ENCODE results near the gene SEMA7A. TPM values are rescaled to one million over a fixed set of nuclear protein-coding genes. Genes with fewer than 3 reads are reported as not detected.
"Not testable (repeated sequence)": the region's sequence is repeated elsewhere in the genome, so short reads cannot be mapped to it uniquely, and the experiment has no call there.

Gene SEMA7A
- total RNA-seq, 6 experiments from 2014 or later, result 115 to 196 (median 129) TPM

DNA sequence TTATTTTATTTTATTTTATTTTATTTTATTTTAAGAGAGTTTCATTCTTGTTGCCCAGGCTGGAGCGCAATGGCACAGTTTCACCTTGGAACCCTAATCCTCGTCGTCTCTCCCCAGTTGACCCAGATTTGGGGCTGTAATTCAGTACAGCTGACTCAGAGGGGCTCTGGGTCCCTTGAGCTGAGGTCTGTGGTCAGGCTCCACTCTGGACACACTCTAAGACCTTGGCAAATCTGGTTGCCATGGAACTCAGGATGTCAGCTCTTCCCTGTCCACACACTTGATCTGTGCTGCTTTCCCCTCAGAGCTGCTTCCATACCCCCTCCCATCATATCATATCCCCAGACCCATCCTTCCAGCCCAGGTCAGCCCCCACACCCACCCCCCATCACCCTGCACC, 65.6 kb downstream of the SEMA7A start:
- H3K4me1 Mint-ChIP-seq (ENCODE audit: low read depth), result peaks cover 17% of the 10 kb centered on the region
- TF ChIP-seq, protein P1, sequence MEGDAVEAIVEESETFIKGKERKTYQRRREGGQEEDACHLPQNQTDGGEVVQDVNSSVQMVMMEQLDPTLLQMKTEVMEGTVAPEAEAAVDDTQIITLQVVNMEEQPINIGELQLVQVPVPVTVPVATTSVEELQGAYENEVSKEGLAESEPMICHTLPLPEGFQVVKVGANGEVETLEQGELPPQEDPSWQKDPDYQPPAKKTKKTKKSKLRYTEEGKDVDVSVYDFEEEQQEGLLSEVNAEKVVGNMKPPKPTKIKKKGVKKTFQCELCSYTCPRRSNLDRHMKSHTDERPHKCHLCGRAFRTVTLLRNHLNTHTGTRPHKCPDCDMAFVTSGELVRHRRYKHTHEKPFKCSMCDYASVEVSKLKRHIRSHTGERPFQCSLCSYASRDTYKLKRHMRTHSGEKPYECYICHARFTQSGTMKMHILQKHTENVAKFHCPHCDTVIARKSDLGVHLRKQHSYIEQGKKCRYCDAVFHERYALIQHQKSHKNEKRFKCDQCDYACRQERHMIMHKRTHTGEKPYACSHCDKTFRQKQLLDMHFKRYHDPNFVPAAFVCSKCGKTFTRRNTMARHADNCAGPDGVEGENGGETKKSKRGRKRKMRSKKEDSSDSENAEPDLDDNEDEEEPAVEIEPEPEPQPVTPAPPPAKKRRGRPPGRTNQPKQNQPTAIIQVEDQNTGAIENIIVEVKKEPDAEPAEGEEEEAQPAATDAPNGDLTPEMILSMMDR (IDR thresholded peaks at IDR 0.05), result no peak
- no peaks in the 10 kb centered on the region for H3K9me3 Mint-ChIP-seq
- H3K4me3 Mint-ChIP-seq, result no peak overlapping the region
- no peak for DNase-seq
- H3K27me3 Mint-ChIP-seq (ENCODE audit: insufficient read depth), result peaks cover 23% of the 10 kb centered on the region
- H3K36me3 Mint-ChIP-seq (ENCODE audit: low read depth), result no peaks in the 10 kb centered on the region
- H3K27ac Mint-ChIP-seq, result no peak overlapping the region

DNA sequence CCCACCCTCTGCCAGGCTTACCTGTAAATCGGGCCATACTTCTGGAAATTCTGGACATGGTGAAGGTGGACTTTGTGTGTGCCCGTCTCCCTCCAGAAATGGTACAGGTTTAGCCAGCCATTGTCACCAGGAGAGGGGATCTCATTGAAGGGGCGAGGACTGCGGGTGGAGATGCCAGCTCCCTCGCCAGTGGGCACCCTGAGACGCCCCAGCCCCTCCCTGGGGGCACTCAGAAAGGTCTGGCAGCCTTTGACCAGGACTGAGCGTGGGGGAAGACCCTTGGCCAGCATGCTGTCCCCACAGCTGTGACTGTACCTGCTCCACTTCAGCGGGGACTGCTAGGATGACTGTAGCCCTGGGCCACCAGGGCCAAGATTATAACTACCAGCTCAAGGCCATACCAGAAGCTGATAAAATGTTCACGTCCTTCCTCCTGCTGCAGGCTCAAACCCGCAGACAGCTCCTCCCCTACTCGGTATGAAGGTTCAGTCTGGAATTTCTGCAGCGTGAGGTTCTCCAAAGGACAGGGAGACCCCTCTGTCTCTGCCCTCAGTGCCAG, 66.4 kb downstream of the SEMA7A start, which contains the start of gene CYP11A1:
TSS of gene CYP11A1 (minus strand) at position 351 of the 559 bp plus-strand sequence. CDS start at position 290, 61 bp downstream.
- Mint-ChIP-seq H3K9me3 (no peaks in the 10 kb centered on the region), H3K4me1 (ENCODE audit: low read depth) (peaks cover 16% of the 10 kb centered on the region), H3K27ac (no peak within 1 kb of the TSS), H3K4me3 (peak within 1 kb of the TSS; percentile 80), H3K36me3 (ENCODE audit: low read depth) (no peaks in the 10 kb centered on the region), H3K27me3 (ENCODE audit: insufficient read depth) (peaks cover 20% of the 10 kb centered on the region)
- DNase-seq, result no peak
- TF ChIP-seq, protein P1 (IDR thresholded peaks at IDR 0.05), result no peak

DNA sequence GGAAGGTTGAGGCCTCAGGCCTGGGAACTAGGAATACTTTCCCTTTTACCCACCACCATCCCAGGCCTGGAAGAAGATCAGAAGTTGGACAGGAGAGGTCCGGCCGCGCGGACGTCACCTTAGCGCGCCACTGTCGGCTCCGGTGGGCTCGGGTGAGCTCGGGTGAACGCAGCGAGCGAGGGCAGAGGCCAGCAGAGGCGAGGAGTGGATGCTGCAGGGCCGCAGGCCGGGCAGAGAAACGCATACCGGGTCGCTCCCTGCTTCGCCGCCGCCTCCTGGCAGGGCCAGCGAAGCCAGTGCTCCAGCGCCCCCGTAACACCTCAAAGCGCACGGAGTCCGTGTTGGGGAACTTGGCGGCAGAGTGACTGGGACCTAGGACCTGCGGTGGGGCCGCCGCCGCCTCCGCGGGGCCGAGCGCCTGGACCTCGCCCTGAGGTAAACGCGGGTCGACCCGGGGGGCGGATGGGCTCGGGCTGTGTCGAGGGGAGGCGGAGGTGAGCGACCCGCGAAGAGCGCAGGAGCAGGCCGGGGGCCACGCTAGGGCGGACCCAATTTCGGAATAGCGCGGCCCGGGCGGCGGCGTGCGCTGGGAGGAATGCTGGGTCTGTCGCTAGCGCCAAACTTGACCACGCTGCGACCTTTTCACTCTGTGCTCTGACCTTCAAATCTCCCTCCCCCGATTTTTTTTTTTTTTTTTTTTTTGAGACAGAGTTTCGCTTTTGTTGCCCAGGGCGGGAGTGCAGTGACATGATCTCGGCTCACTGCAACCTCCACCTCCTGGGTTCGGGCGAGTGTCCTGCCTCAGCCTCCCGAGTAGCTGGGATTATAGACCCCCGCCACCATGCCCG, 67.9 kb downstream of the SEMA7A start:
- TF ChIP-seq, protein P1 (IDR thresholded peaks at IDR 0.05), result peak; percentile 10; the same call in 1 of the 2 replicates
- Mint-ChIP-seq H3K4me1 (ENCODE audit: low read depth) (peaks cover 16% of the 10 kb centered on the region), H3K9me3 (no peaks in the 10 kb centered on the region), H3K36me3 (ENCODE audit: low read depth) (no peaks in the 10 kb centered on the region), H3K27me3 (ENCODE audit: insufficient read depth) (peaks cover 11% of the 10 kb centered on the region), H3K4me3 (peak overlapping the region; percentile 80), H3K27ac (peak overlapping the region; percentile 60)
- DNase-seq, result peak; percentile 41

DNA sequence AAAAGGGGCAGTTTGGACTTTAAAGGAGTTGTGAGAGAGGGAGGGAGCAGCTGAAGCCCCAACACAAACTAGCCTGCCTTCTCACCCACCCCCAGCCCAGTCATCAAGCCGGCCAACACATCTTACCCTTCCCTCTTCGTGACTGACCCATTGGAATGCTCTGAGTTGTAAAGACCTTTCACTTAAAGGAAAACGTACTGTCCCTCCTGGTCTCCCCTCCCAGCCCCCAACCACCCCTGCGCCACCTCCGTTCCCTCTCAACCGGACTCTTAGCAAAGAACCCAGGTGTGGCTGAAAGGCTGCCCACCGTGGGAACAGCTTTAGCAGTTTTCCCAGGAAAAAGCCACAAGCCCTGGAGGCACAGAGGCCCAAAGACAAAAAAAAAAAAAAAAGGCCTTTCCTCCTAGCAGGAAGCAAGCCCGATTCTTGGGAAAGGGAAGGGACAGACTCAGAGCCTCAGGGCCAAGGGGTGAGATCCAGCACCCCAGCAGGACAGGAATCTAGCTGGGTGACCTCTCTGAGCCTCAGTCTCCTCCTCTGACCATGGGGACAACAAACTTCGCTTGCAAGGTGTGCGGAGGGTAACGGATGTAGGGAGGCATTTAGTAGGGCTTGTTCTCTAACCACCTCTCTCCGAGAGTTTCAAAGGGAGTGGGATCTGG, 68.7 kb downstream of the SEMA7A start:
- Mint-ChIP-seq H3K27me3 (ENCODE audit: insufficient read depth) (peaks cover 6% of the 10 kb centered on the region), H3K4me3 (peak overlapping the region; percentile 80), H3K27ac (peak overlapping the region; percentile 60), H3K9me3 (no peaks in the 10 kb centered on the region), H3K36me3 (ENCODE audit: low read depth) (no peaks in the 10 kb centered on the region), H3K4me1 (ENCODE audit: low read depth) (peaks cover 16% of the 10 kb centered on the region)
- TF ChIP-seq, protein P1 (IDR thresholded peaks at IDR 0.05), result no peak
- DNase-seq, result no peak

DNA sequence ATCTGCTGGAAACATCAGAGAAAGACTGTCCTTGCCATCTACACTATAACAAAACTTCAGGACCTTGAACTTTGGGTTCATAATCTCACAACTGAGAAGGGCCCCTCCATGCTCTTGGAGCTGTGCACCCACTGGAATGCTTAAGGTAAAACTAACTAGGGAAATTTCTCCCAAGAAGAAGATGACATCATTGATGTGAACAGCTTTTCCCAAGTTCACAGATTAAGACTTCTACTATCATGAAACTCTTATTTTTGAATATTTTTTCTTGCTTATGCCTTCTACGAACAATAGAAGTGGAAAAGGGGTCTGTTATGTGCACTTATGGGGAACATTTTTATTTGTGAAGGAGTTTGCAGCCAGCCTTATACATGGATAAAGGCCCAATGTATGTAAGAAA, 71.3 kb downstream of the SEMA7A start:
- Mint-ChIP-seq H3K36me3 (ENCODE audit: low read depth) (no peaks in the 10 kb centered on the region), H3K9me3 (no peaks in the 10 kb centered on the region), H3K4me3 (no peak overlapping the region), H3K27ac (no peak overlapping the region), H3K27me3 (ENCODE audit: insufficient read depth) (peaks cover under 1% of the 10 kb centered on the region; the same call in 1 of the 2 replicates), H3K4me1 (ENCODE audit: low read depth) (peaks cover 11% of the 10 kb centered on the region)
- no peak for DNase-seq
- TF ChIP-seq, protein P1 (IDR thresholded peaks at IDR 0.05), result no peak

DNA sequence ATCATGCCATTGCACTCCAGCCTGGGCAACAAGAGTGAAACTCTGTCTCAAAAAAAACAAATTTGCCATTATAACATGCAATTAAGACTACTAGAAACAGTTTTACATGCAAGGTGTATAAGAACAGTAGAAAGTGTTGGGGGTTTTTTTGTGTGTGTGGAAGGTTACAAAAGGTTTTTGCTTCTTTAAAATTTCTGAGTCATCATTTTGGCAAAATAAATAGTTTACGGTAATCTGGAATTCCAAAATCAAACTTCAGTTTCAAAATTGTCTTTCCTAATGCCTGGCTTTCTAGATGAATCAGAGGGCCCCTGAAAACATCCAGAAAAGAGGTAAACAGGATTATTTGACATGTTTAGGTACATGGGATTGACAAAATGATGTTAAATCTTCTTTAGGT, 72.9 kb downstream of the SEMA7A start:
- H3K27me3 Mint-ChIP-seq (ENCODE audit: insufficient read depth); H3K9me3 Mint-ChIP-seq; H3K27ac Mint-ChIP-seq; H3K36me3 Mint-ChIP-seq (ENCODE audit: low read depth); H3K4me3 Mint-ChIP-seq; DNase-seq: not testable (repeated sequence)
- peaks cover 11% of the 10 kb centered on the region for H3K4me1 Mint-ChIP-seq (ENCODE audit: low read depth)

DNA sequence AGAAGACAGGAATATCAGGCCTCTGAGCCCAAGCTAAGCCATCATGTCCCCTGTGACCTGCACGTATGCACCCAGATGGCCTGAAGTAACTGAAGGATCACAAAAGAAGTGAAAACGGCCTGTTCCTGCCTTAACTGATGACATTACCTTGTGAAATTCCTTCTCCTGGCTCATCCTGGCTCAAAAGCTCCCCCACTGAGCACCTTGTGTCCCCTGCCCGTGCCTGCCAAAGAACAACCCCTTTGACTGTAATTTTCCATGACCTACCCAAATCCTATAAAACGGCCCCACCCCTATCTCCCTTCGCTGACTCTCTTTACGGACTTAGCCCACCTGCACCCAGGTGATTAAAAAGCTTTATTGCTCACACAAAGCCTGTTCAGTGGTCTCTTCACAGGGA, 74.4 kb downstream of the SEMA7A start:
- H3K36me3 Mint-ChIP-seq (ENCODE audit: low read depth); DNase-seq; H3K4me1 Mint-ChIP-seq (ENCODE audit: low read depth); H3K9me3 Mint-ChIP-seq; H3K27ac Mint-ChIP-seq; H3K4me3 Mint-ChIP-seq: not testable (repeated sequence)
- peaks cover 12% of the 10 kb centered on the region for H3K27me3 Mint-ChIP-seq (ENCODE audit: insufficient read depth)

Data from HFFc6 (cell line).